ENCODE results near the gene DENND1A.

DNA sequence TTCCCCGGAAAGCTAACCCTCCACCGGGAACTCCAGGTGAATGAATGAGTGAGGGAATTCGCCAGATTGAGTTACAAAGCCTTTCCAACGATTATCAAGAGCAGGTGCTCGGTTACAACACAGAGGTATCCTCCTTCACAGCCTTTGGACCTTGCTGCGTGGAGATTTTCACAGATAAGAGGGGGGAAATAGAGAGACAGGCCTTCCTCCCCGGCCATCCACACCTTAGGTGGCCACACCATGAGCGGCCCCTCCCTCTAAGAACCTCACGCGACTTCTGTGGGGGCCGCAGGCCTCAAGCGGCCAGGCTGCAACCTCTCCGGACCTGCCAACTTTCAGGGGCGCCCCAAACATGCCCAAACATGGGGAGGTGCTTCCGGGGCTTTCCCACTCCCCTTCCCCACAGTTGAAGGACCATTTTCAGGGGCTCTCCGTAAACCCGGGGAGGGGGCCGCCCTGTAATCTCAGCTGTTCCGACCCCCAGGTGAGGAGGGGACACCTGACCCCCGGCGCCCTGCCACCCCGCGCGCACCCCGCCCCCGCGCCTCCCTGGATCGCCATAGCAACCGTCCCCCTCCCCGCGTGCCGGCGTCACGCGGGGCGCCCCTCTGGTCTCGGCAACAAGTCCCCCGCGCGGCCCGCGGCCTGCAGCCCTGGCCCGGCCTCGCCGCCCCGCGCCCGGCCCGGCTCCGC lies 603 bp downstream of the DENND1A start:
- TF ChIP-seq, protein P1, sequence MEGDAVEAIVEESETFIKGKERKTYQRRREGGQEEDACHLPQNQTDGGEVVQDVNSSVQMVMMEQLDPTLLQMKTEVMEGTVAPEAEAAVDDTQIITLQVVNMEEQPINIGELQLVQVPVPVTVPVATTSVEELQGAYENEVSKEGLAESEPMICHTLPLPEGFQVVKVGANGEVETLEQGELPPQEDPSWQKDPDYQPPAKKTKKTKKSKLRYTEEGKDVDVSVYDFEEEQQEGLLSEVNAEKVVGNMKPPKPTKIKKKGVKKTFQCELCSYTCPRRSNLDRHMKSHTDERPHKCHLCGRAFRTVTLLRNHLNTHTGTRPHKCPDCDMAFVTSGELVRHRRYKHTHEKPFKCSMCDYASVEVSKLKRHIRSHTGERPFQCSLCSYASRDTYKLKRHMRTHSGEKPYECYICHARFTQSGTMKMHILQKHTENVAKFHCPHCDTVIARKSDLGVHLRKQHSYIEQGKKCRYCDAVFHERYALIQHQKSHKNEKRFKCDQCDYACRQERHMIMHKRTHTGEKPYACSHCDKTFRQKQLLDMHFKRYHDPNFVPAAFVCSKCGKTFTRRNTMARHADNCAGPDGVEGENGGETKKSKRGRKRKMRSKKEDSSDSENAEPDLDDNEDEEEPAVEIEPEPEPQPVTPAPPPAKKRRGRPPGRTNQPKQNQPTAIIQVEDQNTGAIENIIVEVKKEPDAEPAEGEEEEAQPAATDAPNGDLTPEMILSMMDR (IDR thresholded peaks at IDR 0.05) = no peak
- TF ChIP-seq POLR2A (IDR thresholded peaks at IDR 0.05) = no peak

All from heart left ventricle (tissue), 13 donors.